A549 (cell line): ENCODE data around the gene MED12L. TPM values are rescaled to one million over a fixed set of nuclear protein-coding genes. Genes with fewer than 3 reads are reported as not detected.

Experiments used
- ATAC-seq, 2 experiments: fragments of 200-7000 bp in 1 of 2; fragments of >200 bp in 1 of 2; cut with Nextera tagmentation in 1 of 2; cut with Tn5 transposase in 1 of 2; 3 replicates each; pipeline versions ENCODE4 v1.8.0 to v1.9.1; 2018 to 2020; ENCODE audit warnings: mild to moderate bottlenecking in 1 of 2, moderate library complexity in 1 of 2
- CTCF ChIA-PET: fragments of 300-600 bp; sonication (Branson Sonifier 250); formaldehyde crosslinking; extraction: SDS; loops from one replicate; lab custom pipeline; 2021; ENCODE audit warnings: antibody characterized with exemption, inconsistent platforms; lab: Yijun Ruan, JAX
- POLR2A ChIA-PET: fragments of 350-600 bp; formaldehyde crosslinking; extraction: SDS; loops from one replicate; lab custom pipeline; 2021; ENCODE audit warnings: antibody characterized with exemption, inconsistent platforms; lab: Yijun Ruan, JAX
- DNase-seq, 2 experiments: peaks; one replicate each; pipeline versions ENCODE4 v3.0.0 to v3.0.0-alpha.2; 2011 to 2016; ENCODE audit warnings: low read depth in 1 of 2, low spot score in 1 of 2
- FAIRE-seq: peaks from 2 replicates; lab custom pipeline; 2011; peaks lifted over from hg19 to GRCh38; lab: Jason Lieb, UNC
- H3K27ac ChIP-seq, 2 experiments: fragments of >200 bp; sonication (Bioruptor Twin); formaldehyde crosslinking; 3 replicates each; pipeline ENCODE4 v1.5.1; 2016 to 2017
- H3K4me1 ChIP-seq: fragments of >200 bp; sonication (Bioruptor Twin); formaldehyde crosslinking; 3 replicates; pipeline ENCODE4 v1.6.1; 2016
- H3K4me2 ChIP-seq: fragments of >200 bp; sonication (Bioruptor Twin); formaldehyde crosslinking; 3 replicates; pipeline ENCODE4 v1.6.1; 2016
- H3K4me3 ChIP-seq: fragments of >200 bp; sonication (Bioruptor Twin); formaldehyde crosslinking; 3 replicates; pipeline ENCODE4 v1.5.1; 2016
- H3K9me3 ChIP-seq: fragments of >200 bp; sonication (Bioruptor Twin); formaldehyde crosslinking; 3 replicates; pipeline ENCODE4 v1.6.1; 2016
- CEBPB ChIP-seq, 2 experiments: fragments of >200 bp in 1 of 2; sonication (Bioruptor Twin) in 1 of 2; formaldehyde crosslinking in 1 of 2; IDR thresholded peaks; 2 replicates each; pipeline ENCODE4 v1.6.1; 2012 to 2016
- EP300 ChIP-seq, 2 experiments: fragments of >200 bp; sonication (Bioruptor Twin); formaldehyde crosslinking; IDR thresholded peaks; 2 replicates in 1 of 2; 3 replicates in 1 of 2; pipeline ENCODE4 v1.6.1; 2016 to 2017
- FOSL2 ChIP-seq, 2 experiments: fragments of 450-650 bp in 1 of 2; fragments of >200 bp in 1 of 2; sonication (Bioruptor Twin) in 1 of 2; formaldehyde crosslinking; IDR thresholded peaks; 2 replicates each; pipeline versions ENCODE4 v1.5.0 to v1.6.1; 2016 to 2020; ENCODE audit warnings: mild to moderate bottlenecking in 1 of 2, moderate library complexity in 1 of 2
- GATA3 ChIP-seq: IDR thresholded peaks from 2 replicates; pipeline ENCODE4 v1.6.1; 2012; ENCODE audit warnings: borderline replicate concordance
- HES2 ChIP-seq: fragments of >200 bp; sonication (Bioruptor Twin); formaldehyde crosslinking; IDR thresholded peaks from 2 replicates; pipeline ENCODE4 v1.6.1; 2016
- HEYL ChIP-seq: fragments of 250-450 bp; sonication (Bioruptor Pico); IDR thresholded peaks from 2 replicates; pipeline ENCODE4 v1.8.0; 2021; ENCODE audit warnings: mild to moderate bottlenecking, moderate library complexity
- HMGXB4 ChIP-seq: fragments of 250-450 bp; sonication (Bioruptor Pico); IDR thresholded peaks from 2 replicates; pipeline ENCODE4 v1.5.0; 2021; ENCODE audit warnings: mild to moderate bottlenecking, moderate library complexity, borderline replicate concordance
- JUN ChIP-seq, 2 experiments: fragments of >200 bp; sonication (Bioruptor Twin); formaldehyde crosslinking; IDR thresholded peaks; 2 replicates in 1 of 2; 3 replicates in 1 of 2; pipeline ENCODE4 v1.6.1; 2016 to 2017
- JUNB ChIP-seq: fragments of >200 bp; sonication (Bioruptor Twin); formaldehyde crosslinking; IDR thresholded peaks from 2 replicates; pipeline ENCODE4 v1.6.1; 2016
- MAFK ChIP-seq: fragments of 450-650 bp; IDR thresholded peaks from 2 replicates; pipeline ENCODE4 v1.6.1; 2014; ENCODE audit not compliant: partially characterized antibody
- MAZ ChIP-seq: fragments of 150-350 bp; IDR thresholded peaks from 2 replicates; pipeline ENCODE4 v1.6.1; 2014; ENCODE audit warnings: antibody characterized with exemption, low read depth, low read length, borderline replicate concordance
- RAD21 ChIP-seq, 2 experiments: fragments of >200 bp in 1 of 2; sonication (Bioruptor Twin) in 1 of 2; formaldehyde crosslinking in 1 of 2; IDR thresholded peaks in 1 of 2; conservative IDR thresholded peaks in 1 of 2; 2 replicates in 1 of 2; 3 replicates in 1 of 2; pipeline ENCODE4 v1.6.1; 2012 to 2018; ENCODE audit warnings: inconsistent platforms in 1 of 2
- REST ChIP-seq: fragments of 200-600 bp; sonication (generic); IDR thresholded peaks from 2 replicates; pipeline ENCODE4 v1.6.1; 2016; ENCODE audit warnings: antibody characterized with exemption, mild to moderate bottlenecking, moderate library complexity
- TFCP2L1 ChIP-seq: fragments of 250-450 bp; sonication (Bioruptor Pico); IDR thresholded peaks from 2 replicates; pipeline ENCODE4 v1.5.0; 2021; ENCODE audit warnings: mild to moderate bottlenecking
- WGBS: methylation state at CpG from one replicate; pipeline ENCODE4 v1.1.6; 2017; ENCODE audit errors: missing lambda C conversion rate; 5-methylcytosine and 5-hydroxymethylcytosine counted together
- polyA plus RNA-seq, 4 experiments: library from polyadenylated mRNA; depleted of rRNA in 3 of 4; stranded (reverse); fragments of >200 nt; fragmentation: RNase III in 1 of 4; extraction: RNeasy Plus Mini Kit Qiagen cat#74134 plus additional on column Dnase treatment in 1 of 4; gene quantifications; 2 replicates in 3 of 4; 3 replicates in 1 of 4; pipeline ENCODE4 v1.2.3, GENCODE V29; 2011 to 2017
- TF ChIP-seq, protein P1 (sequence below): fragments of >200 bp; sonication (Bioruptor Twin); formaldehyde crosslinking; IDR thresholded peaks from 3 replicates; pipeline ENCODE4 v1.6.1; 2016
- TF ChIP-seq, protein P2 (sequence below): IDR thresholded peaks from 2 replicates; pipeline ENCODE4 v1.6.1; 2012
- TF ChIP-seq, protein P3 (sequence below): fragments of >200 bp; sonication (Bioruptor Twin); formaldehyde crosslinking; IDR thresholded peaks from 3 replicates; pipeline ENCODE4 v1.5.1; 2016

The MED12L gene
- polyA plus RNA-seq, 2 of the 4 experiments (the other 2 are of a cell fraction): 0.32 to 0.63 TPM

DNA sequence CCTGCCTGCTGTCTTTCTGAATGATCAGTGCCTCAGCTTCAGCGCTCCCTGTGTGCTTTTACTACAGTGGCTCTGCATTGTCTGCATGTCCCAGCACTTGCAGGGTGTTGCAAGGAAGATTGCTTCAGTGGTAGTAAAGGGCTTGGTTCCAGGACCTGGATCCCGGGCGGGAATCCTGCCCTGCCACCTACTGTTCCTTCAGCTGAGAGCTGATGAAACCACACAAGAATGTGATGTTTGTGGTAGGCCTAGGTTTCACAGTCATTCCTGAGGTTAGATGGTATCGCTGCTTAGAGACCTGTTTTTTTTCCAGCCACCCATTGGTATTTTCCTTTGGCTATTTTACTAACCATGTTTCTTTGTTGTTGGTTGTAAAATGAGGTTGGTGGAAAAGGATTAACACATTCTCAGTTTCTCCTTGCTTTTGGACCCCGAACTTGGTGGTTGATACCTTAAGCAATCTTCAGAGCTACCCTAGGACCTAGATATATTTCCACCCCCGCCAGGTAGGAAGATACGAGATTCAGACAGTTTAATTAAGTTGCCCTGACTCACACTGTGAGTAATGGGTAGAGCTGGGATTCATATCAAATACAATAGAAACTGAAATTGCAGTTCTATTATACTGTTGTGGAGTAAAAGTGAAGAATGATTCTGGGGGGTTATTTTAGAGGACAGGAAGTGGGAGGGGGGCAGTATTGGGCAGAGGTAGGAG is 219.8 kb downstream of the MED12L start:
- POLR2A ChIA-PET: interaction anchor here (0.6 to 2.5 kb wide), 6 partner anchors 11 to 1265 kb away, joined by 3 to 11 read pairs (median 4); partner anchors contain the start of gene GPR87
- ATAC-seq: peak; percentile 97
- peak; percentile 61 to 82 for DNase-seq
- FAIRE-seq: no peak
- CTCF ChIA-PET: interaction anchor here (0.5 to 6.1 kb wide), 18 partner anchors 9 to 1047 kb away, joined by 3 to 47 read pairs (median 3); no protein-coding TSS in a partner anchor
- no peak overlapping the region for H3K4me3 ChIP-seq
- H3K9me3 ChIP-seq: no peaks in the 10 kb centered on the region
- peak overlapping the region; percentile 63 for H3K4me2 ChIP-seq
- 35% methylated on average over 7 of the region's 7 CpGs for WGBS
- peak overlapping the region; percentile 72 to 84 for H3K27ac ChIP-seq
- TF ChIP-seq, protein P1, sequence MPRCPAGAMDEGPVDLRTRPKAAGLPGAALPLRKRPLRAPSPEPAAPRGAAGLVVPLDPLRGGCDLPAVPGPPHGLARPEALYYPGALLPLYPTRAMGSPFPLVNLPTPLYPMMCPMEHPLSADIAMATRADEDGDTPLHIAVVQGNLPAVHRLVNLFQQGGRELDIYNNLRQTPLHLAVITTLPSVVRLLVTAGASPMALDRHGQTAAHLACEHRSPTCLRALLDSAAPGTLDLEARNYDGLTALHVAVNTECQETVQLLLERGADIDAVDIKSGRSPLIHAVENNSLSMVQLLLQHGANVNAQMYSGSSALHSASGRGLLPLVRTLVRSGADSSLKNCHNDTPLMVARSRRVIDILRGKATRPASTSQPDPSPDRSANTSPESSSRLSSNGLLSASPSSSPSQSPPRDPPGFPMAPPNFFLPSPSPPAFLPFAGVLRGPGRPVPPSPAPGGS: peak; percentile 38; the same call in 1 of the 3 replicates
- TF ChIP-seq MAFK (no peak), HES2 (peak; percentile 51; the same call in 1 of the 2 replicates), FOSL2 (IDR thresholded peaks at IDR 0.05) (no peak; the same call in 1 of the 2 replicates), FOSL2 (CRISPR knock-in tag; IDR thresholded peaks at IDR 0.05) (0 out of 2 replicates have a peak, but pooled peaks have one; percentile 9), TFCP2L1 (CRISPR knock-in tag) (no peak), REST (no peak), MAZ (no peak), CEBPB (IDR thresholded peaks at IDR 0.05) (peak; percentile 78 to 85; a peak in 3 of 4 replicates), RAD21 (conservative IDR thresholded peaks at IDR 0.05 in 1 of 2, IDR thresholded peaks at IDR 0.05 in 1 of 2) (peak; percentile 37 to 46), HMGXB4 (no peak), JUN (IDR thresholded peaks at IDR 0.05) (peak in 1 of 2 experiments; percentile 60; a peak in 3 of 5 replicates), EP300 (IDR thresholded peaks at IDR 0.05) (peak in 1 of 2 experiments; percentile 40; a peak in 1 of 5 replicates), GATA3 (peak; percentile 91), HEYL (CRISPR knock-in tag) (no peak), JUNB (peak; percentile 39)
- TF ChIP-seq, protein P2, sequence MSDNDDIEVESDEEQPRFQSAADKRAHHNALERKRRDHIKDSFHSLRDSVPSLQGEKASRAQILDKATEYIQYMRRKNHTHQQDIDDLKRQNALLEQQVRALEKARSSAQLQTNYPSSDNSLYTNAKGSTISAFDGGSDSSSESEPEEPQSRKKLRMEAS: peak; percentile 63
- TF ChIP-seq, protein P3, sequence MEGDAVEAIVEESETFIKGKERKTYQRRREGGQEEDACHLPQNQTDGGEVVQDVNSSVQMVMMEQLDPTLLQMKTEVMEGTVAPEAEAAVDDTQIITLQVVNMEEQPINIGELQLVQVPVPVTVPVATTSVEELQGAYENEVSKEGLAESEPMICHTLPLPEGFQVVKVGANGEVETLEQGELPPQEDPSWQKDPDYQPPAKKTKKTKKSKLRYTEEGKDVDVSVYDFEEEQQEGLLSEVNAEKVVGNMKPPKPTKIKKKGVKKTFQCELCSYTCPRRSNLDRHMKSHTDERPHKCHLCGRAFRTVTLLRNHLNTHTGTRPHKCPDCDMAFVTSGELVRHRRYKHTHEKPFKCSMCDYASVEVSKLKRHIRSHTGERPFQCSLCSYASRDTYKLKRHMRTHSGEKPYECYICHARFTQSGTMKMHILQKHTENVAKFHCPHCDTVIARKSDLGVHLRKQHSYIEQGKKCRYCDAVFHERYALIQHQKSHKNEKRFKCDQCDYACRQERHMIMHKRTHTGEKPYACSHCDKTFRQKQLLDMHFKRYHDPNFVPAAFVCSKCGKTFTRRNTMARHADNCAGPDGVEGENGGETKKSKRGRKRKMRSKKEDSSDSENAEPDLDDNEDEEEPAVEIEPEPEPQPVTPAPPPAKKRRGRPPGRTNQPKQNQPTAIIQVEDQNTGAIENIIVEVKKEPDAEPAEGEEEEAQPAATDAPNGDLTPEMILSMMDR: peak; percentile 28; the same call in 1 of the 3 replicates
- H3K4me1 ChIP-seq: peaks cover 26% of the 10 kb centered on the region
